Effector CD4-positive, alpha-beta T cell (primary cell): ENCODE data around the gene SH3D21.

Experiments used
- DNase-seq: peaks from one replicate; pipeline ENCODE4 v3.0.0-alpha.2; 2020
- total RNA-seq: gene quantifications from one replicate; lab custom pipeline; 2026; lab: John Stamatoyannopoulos, UW

SH3D21 gene
- total RNA-seq = 7.3 reads per million, percentile 26 among the genes with 10 or more reads in this experiment

DNA sequence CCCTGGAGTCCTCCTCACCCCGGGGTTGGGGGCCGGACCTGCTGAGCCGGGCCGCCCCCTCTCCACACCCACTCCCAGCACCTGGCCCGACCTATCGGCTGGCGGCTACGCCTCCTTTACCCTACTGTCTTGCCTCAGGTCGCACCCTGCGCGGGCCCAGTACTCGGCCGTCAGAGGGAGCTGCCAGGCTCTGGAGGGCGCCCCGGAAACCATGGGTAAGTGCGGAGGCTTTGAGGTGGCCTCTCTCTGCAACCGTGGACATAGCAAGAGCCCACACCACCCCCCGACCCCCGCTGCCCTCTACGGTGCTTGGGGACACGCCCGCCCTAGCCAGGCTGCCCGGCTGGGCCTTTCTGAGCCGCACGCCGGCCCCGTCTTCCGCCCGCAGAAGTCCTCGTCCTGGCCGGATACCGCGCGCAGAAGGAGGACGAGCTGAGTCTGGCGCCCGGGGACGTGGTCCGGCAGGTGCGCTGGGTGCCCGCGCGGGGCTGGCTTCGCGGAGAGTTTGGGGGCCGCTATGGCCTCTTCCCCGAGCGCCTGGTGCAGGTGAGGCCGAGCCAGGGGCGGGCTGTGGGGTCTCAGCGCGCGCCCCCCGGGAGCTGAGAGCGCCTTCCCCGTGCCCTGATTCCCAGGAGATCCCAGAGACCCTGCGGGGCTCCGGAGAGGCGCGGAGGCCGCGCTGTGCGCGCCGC lies at the start of gene SH3D21:
SH3D21 (plus strand) TSS at position 159 of the 692 bp plus-strand sequence; CDS start at position 212, 53 bp downstream.
- peak; percentile 36 for DNase-seq

DNA sequence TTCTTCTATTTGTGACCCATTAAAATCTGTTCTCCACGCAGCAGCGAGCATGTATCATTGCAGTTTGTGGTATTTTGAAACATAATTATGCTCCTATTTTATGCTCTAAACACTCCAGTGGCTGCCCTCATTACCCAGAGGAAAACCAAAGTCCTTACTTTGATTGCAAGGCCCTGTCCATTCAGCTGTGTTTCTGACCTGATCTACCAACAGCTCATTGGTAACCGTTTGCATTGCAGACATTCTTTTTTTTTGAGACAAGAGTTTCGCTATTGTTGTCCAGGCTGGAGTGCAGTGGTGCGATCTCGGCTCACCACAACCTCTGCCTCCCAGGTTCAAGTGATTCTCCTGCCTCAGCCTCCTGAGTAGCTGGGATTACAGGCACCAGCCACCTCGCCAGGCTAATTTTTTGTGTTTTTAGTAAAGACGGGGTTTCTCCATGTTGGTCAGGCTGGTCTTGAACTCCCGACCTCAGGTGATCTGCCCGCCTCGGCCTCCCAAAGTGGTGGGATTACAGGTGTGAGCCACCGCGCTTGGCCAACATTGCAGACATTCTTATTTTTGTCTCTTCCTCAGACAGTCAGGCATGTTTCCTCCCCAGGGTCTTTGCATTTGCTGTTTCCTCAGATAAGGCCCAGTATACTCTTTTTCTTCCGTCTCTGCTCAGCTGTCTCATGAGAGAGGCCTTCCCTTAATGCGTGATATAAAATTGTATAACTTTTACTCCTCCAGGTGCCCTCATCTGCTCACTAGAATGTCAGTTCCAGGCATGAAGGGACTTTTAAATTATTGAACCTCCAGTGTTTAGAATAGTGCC lies 49.4 kb upstream of the SH3D21 start:
- DNase-seq = no peak

- no peak for DNase-seq
These were observed 48.8 kb upstream of the SH3D21 start for GRCh38 chr1:36257375-36257767.

DNA sequence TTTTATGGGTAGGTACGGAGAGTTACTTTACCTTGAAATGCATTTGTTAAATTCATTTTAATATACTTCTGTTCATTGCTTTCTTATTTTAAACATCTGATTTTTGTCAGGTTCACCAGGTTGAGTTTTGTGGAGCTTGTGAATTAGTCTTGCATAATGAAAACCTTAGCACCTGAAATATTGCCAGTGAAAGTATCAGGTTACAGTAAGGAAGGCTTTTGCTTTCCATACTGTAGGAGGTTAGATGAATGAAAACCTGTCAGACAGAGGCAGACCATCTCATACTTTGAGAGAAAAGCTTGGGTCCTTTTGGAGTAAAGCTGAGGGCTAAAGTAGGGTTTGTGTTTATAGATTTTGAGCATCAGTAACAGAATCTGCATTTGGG lies 47.2 kb upstream of the SH3D21 start:
- DNase-seq = no peak

GRCh38 chr1:36268981-36269380 lies 37.2 kb upstream of the SH3D21 start:
- DNase-seq = no peak

- DNase-seq = no peak
These were observed 36.7 kb upstream of the SH3D21 start for GRCh38 chr1:36269408-36269838.

- no peak for DNase-seq
These were observed 33.1 kb upstream of the SH3D21 start for GRCh38 chr1:36273024-36273423.

- DNase-seq = no peak
These were observed 32.0 kb upstream of the SH3D21 start for GRCh38 chr1:36274201-36274600.

- DNase-seq = no peak
These were observed 29.5 kb upstream of the SH3D21 start for GRCh38 chr1:36276688-36277087.

GRCh38 chr1:36279110-36279788 lies 26.9 kb upstream of the SH3D21 start:
- DNase-seq = no peak

DNA sequence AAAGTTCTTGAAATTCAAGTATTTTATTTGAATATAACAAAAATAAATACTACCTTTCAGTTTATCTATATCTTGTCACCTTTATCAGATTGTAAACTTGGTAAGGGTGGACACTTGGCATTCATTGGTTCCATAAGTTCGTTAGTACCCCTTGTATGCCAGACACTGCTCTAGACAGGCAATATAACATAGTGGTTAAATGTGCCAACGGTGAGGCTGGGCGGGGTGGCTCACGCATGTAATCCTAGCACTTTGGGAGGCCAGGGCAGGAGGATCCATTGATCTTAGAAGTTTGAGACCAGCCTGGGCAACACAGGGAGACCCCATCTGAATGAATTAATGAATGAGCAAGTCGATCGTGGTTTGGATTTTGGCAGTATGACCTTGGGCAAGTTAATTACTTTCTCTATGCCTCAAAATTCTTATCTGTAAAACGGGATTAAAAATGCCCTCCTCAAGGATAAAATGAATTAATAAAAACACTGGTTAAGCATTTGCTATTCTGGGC lies 26.3 kb upstream of the SH3D21 start:
- no peak for DNase-seq

DNA sequence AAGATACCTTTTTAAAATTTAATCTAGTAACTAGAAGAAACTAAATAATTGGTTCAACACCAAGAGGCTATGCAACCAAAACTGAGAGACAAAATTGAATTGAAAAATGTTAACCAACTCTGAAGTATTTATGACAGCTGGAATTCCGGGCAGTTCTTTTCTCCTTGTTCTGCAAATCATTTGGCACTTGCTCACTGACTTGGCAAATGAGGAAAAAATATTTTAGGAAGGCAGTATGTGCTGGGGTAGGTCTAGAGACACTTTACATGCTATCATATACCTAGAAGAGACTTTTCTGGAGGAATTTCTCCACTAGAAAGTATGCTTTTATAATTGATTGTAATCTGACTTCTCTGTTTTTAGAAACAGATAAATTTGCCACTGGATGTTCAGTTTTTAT lies 22.1 kb upstream of the SH3D21 start:
- DNase-seq = no peak

- DNase-seq = no peak
These were observed 21.7 kb upstream of the SH3D21 start for GRCh38 chr1:36284517-36284916.

- peak; percentile 70 for DNase-seq
These were observed 20.6 kb upstream of the SH3D21 start for GRCh38 chr1:36285443-36286101.

- DNase-seq = no peak
These were observed 19.4 kb upstream of the SH3D21 start for GRCh38 chr1:36286802-36287201.

DNA sequence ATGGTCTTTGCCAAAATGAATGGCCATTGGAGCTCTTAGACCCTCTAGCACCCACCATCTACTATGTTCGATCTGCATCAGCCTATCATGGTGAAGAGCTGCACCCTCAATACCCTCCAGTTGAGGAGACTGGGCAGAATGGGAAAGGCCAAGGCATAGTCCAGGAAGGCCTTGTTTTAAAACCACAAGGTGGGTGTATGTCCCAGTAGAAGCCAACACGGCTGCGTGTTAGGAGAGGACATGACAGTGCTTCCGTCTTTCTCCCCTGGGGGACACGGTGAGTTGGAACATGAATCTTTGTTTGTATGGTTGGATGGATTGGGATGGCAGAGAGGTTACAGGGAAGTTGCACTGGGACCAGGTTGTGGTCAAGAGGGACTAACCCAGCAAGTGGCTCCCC lies 18.6 kb upstream of the SH3D21 start:
- DNase-seq = no peak

- DNase-seq = no peak
These were observed 10.8 kb upstream of the SH3D21 start for GRCh38 chr1:36295390-36295789.

- DNase-seq = no peak
These were observed 9.1 kb upstream of the SH3D21 start for GRCh38 chr1:36297062-36297461.

DNA sequence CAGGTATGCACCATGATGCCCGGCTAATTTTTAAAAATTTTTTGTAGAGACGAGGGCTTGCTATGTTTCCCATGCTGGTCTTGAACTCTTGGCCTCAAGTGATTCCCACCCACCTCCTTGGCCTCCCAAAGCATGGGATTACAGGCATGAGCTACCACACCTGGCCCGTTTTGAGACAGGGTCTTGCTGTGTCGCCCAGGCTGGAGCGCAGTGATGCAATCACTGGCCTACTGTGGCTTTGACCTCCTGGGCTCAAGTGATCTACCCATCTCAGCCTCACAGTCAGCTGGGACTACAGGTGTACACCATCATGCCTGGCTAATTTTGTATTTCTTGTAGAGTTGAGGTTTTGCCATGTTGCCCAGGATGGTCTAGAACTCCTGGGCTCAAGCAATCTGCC lies 7.5 kb upstream of the SH3D21 start:
- no peak for DNase-seq

- no peak for DNase-seq
These were observed 5.6 kb upstream of the SH3D21 start for GRCh38 chr1:36300526-36300925.

- DNase-seq = no peak
These were observed 4.9 kb upstream of the SH3D21 start for GRCh38 chr1:36301220-36301619.

DNA sequence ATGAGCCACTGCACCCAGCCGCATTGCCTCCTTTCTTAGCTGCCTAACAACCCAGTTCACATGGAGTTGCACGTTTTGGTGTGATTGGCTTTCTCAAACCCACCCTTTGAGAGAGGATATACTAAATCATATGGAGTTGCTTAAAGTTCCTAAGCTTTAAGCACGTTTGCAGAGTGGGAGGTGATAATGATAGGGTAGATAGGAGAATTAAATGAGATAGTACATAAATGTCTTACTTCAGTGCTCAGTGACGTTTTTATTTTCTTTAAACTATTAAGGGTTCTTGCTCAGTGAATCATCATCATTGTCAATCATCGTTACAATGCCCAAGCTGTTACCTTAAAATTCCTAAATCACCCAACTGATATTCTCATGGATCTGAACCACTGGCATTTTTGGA lies 2.9 kb upstream of the SH3D21 start:
- DNase-seq = no peak
